ENCODE results near the gene ZNRF4. TPM values are rescaled to one million over a fixed set of nuclear protein-coding genes. Genes with fewer than 3 reads are reported as not detected.

ZNRF4 gene
- polyA plus RNA-seq, 4 donors: not detected

GRCh38 chr19:5501907-5502306 lies 46.7 kb downstream of the ZNRF4 start:
- DNase-seq (ENCODE audit: low read depth in 4 of 4, low spot score in 3 of 4): no peak

- no peak for DNase-seq (ENCODE audit: low read depth in 4 of 4, low spot score in 3 of 4)
Measured at GRCh38 chr19:5503598-5503997, 48.4 kb downstream of the ZNRF4 start.

- no peak for DNase-seq (ENCODE audit: low read depth in 4 of 4, low spot score in 3 of 4)
Measured at GRCh38 chr19:5504114-5504513, 48.9 kb downstream of the ZNRF4 start.

Other genes with a start within 250 kb of the ZNRF4 start
- 10 to 100 TPM; 51.8 to 67.1 (median 58.4) TPM for gene PTPRS, start 114.6 kb upstream of the ZNRF4 start, polyA plus RNA-seq (ENCODE audit: insufficient read length in 4 of 4)
- 1 to 10 TPM in 1 of 4 donors, under 1 TPM in 3; 0.18 to 1.1 (median 0.55) TPM for gene TINCR, start 112.5 kb downstream of the ZNRF4 start, polyA plus RNA-seq (ENCODE audit: insufficient read length in 4 of 4)
- gene SAFB2, start 167.4 kb downstream of the ZNRF4 start, polyA plus RNA-seq (ENCODE audit: insufficient read length in 4 of 4): 10 to 100 TPM; 66.0 to 88.8 (median 67.8) TPM
- gene SAFB, start 167.7 kb downstream of the ZNRF4 start, polyA plus RNA-seq (ENCODE audit: insufficient read length in 4 of 4): 100 to 1,000 TPM; 135 to 176 (median 154) TPM
- 10 to 100 TPM; 34.0 to 57.9 (median 38.4) TPM for gene MICOS13, start 225.1 kb downstream of the ZNRF4 start, polyA plus RNA-seq (ENCODE audit: insufficient read length in 4 of 4)
- 10 to 100 TPM in 1 of 4 donors, 1 to 10 TPM in 3; 9.1 to 13.2 (median 9.7) TPM for gene HSD11B1L, start 225.6 kb downstream of the ZNRF4 start, polyA plus RNA-seq (ENCODE audit: insufficient read length in 4 of 4)
- 100 to 1,000 TPM; 518 to 872 (median 555) TPM for gene RPL36, start 234.9 kb downstream of the ZNRF4 start, polyA plus RNA-seq (ENCODE audit: insufficient read length in 4 of 4)